GM21515 (cell line): ENCODE results near the gene TNFSF8.

Source experiments
- ATAC-seq: cut with Tn5 transposase; IDR thresholded peaks from one replicate; pipeline ENCODE4 v1.9.1; 2021; ENCODE audit not compliant: unreplicated experiment

Gene TNFSF8

DNA sequence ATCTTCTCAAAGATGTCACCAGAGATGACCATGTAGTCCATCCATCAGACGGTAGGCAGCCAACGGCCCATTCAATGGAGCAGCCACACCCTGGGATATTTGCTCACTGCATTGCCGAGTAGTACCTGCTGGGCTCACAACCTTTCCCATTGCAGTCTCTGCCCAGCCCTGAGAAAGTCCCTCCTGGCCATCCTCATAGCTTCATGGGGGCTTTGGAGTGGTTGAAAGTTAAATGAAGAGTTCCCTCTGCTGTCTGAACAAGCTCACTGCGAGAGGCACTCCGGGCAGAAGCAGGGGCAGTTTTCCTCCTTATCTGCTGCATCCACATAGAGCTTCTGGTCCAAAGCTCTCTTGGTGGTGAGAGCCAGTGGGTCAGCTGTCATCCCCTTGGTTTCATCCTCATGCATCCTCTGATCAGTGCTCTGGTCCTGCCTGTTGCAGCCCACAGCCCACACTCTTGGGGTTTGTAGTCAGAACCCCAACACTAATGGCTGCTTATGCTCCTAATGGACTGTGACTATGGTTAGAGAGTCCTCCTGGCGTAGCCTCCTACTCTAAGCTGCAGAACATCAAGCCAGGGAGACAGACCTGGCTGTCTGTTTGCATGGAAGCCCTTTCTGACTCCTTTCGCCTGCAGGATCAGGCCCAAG lies 23.3 kb downstream of the TNFSF8 start:
- no peak for ATAC-seq

- ATAC-seq = no peak
Observed at GRCh38 chr9:114905170-114905940, 25.0 kb downstream of the TNFSF8 start.

DNA sequence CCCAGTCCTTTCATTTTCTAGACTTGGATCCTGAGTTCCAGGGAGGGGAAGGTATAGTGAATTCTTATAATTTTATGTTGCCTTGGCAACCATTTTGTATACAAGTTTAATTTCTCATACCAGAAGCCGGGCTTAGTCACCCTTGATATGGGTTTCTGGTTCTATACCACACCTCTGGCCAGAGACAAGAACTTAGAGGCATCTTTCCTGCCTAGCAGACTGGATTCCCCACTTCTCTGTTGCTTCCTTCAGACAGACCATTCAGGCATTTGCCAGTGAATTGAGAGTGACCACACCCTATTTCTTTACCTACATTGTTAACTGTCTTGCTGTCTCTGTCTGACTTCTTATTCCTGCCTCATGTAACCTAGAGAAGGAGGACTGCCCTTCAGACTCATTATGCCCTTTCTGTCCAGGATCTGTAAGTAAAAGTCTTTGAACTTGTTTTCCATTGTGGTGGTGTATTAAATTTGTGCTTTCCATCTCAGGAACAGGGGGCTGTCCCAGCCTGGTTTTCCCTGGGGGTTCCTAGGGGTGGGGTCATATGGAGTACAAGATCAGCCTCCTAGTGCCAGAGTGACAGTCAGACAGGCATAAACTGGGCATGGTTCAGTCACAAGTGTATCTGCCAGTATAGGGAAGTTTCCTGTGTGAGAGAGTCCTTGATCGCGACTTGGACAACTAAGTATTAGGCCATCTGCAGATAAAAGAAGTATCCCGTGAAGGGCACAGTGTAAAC lies 27.4 kb downstream of the TNFSF8 start:
- no peak for ATAC-seq

GRCh38 chr9:114900942-114901802 lies 29.2 kb downstream of the TNFSF8 start:
- ATAC-seq = no peak

DNA sequence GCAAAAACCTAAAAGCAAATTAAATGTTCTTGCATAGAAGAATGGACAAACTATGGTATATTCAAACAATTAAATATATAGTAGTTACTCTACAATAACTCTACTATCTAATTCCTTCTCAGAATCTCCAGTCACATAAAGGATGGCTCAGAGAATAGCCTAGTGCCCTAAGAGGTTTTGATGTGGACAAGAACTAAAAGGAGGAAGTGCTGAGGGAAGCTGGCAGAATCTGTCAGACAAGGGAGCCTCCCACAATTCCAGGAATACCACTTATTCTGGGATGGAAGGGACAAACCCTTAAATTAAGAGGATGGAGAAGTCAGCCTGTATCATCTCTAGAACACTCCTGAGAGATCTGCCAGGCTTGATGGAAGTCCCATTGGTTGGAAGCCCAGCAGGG lies 30.4 kb downstream of the TNFSF8 start:
- no peak for ATAC-seq

DNA sequence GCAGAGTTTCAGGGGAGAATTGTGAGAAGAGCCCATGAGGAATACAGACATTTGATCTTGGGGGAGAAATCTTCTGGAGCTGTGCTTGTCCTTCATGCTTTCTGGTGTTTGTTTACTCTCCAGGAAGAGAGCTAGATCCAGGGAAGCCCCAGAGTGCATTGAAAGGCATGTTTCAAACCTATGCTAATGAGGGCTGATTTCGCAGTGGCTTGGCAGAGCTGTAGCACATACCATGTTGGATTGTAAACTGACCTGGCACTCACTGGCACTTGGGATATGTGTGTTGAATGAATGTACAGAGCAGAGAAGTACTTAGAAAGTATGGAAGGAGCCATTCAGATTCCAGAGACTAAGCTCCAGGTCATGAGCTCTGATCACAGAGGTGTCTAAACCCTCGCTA lies 30.9 kb downstream of the TNFSF8 start:
- no peak for ATAC-seq

GRCh38 chr9:114898741-114899140 lies 31.6 kb downstream of the TNFSF8 start:
- ATAC-seq = peak; percentile 93

DNA sequence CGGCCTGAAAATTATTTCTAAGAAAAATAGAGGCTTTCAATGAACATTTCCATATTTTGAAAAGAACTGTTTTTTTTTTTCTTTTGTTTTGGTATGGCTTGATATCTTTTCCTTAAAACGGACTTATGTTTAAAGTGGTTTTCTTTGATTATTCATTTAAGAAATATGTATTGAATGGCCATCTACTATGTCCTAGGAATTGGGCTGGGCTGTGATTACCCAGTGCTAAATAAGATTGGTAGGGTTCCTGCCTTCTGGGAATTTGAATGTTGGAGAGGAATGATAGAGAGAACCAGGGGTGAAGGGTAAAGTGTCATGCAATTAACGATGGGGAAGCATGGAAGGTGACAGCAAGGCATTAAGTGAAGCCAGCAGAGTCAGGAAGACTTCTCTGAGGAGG lies 33.2 kb downstream of the TNFSF8 start:
- ATAC-seq = no peak

- no peak for ATAC-seq
Observed at GRCh38 chr9:114896344-114896743, 34.0 kb downstream of the TNFSF8 start.

GRCh38 chr9:114895521-114895991 lies 34.8 kb downstream of the TNFSF8 start:
- no peak for ATAC-seq

GRCh38 chr9:114894609-114895433 lies 35.6 kb downstream of the TNFSF8 start:
- no peak for ATAC-seq

GRCh38 chr9:114894206-114894605 lies 36.2 kb downstream of the TNFSF8 start:
- ATAC-seq = no peak

GRCh38 chr9:114893221-114894010 lies 37.0 kb downstream of the TNFSF8 start:
- peak; percentile 63 for ATAC-seq

DNA sequence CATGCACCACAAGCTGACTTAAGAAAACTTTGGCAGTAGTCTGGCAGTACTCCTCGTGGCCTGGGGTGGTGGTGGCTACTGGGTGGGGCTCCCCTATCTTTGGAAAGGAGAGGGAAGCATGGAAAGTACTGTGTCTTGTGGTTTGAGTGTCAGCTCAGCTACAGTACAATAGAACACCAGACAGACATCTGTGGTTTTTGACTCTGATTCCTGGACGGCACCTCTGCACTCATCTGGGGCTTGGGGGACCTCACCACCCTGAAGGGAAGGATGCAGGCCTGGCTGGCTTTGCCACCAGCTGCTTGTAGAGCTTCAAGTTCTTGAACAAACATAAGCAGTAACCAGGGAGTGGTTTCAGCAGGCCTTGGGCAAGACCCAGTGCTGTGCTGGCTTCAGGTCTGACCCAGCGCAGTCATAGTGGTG lies 40.6 kb downstream of the TNFSF8 start:
- ATAC-seq = no peak

DNA sequence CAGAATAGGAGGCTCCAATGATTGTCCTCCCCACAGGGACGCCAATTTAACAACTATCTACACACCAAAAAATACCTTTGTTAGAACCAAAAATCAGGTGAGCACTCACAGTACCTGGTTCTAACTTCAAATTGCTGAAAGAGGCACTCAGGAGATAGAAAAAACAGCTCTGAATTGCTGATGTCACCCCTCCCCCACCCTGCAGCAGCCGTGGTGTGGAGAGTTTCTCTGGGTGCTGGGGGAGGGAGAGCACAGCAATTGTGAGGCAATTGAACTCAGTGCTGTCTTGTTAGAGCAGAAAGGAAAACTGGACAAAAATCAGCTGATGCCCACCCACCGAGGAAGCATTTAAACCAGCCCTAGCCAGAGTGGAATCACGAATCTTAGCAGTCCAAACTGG lies 41.8 kb downstream of the TNFSF8 start:
- no peak for ATAC-seq

GRCh38 chr9:114887963-114888362 lies 42.4 kb downstream of the TNFSF8 start:
- no peak for ATAC-seq

- no peak for ATAC-seq
Observed at GRCh38 chr9:114884787-114885452, 45.5 kb downstream of the TNFSF8 start.

DNA sequence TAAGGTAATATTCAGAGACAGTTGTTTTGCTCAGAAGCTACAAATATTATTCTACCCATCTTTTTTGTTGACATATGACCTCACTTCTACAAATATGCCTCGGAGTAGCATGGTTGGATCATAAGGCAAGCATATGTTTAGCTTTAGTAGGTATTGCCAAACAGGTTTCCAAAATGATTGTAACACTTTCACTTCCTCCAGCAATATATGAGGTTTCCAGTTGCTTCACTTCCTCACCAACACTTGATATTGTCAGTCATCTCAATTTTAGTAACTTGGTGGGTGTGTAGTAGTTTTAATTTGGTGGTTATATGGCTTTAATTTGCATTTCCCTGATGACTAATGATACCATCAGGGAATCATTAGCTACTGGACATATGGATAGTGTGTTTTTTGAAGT lies 46.7 kb downstream of the TNFSF8 start:
- ATAC-seq = no peak

DNA sequence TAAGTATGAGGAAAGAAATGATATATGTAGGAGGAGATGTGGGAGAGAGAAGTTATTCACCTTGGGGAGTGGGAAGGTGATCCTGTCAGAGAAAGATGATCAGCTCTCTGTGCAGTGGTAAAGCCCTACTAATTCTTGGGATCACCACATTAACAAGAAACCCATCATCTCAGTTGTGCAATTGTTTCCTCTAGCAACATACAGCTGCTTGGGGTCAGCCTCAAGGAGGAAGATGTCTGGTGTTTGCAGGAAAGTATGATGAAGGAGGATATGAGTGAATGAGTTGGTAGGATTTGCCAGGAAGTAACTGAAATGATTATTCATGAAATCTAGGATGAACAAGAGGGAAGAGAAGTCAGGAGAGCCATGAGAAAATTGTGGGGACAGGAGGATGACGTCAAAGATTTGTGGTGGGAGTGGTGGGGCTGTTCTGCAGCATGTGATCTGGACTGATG lies 50.1 kb downstream of the TNFSF8 start:
- ATAC-seq = no peak
